ENCODE measurements around the gene SORCS2. TPM values are rescaled to one million over a fixed set of nuclear protein-coding genes. Genes with fewer than 3 reads are reported as not detected.

SORCS2 gene
- total RNA-seq, 1 donor from 2014 or later, result 7.2 TPM

DNA sequence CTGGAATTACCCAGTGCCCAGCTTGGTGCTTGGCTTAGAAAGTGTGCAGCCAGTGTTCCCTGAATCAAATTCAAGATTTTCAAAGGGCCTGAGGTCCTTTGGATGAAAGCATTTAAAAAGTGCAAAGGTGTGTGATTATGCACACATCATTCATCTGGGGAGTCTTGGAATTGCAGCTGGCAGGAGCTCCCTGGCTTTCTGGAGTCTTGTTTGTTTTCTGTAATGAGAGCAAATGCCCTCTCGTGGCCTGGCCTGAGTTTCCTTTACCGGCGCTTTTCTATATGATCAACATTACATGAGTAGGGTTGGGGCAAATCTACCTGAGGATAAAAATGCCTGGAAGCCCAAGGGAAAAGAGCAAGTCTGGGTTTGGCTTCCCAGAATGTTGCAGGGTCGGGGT is 24.6 kb upstream of the SORCS2 start:
- Histone ChIP-seq H3K4me3 (no peak overlapping the region), H3K27ac (no peak overlapping the region), H3K4me1 (no peaks in the 10 kb centered on the region), H3K27me3 (no peaks in the 10 kb centered on the region), H3K36me3 (no peaks in the 10 kb centered on the region), H3K9me3 (no peaks in the 10 kb centered on the region)
- ATAC-seq (no peak), DNase-seq (no peak)
- TF ChIP-seq, protein P1, sequence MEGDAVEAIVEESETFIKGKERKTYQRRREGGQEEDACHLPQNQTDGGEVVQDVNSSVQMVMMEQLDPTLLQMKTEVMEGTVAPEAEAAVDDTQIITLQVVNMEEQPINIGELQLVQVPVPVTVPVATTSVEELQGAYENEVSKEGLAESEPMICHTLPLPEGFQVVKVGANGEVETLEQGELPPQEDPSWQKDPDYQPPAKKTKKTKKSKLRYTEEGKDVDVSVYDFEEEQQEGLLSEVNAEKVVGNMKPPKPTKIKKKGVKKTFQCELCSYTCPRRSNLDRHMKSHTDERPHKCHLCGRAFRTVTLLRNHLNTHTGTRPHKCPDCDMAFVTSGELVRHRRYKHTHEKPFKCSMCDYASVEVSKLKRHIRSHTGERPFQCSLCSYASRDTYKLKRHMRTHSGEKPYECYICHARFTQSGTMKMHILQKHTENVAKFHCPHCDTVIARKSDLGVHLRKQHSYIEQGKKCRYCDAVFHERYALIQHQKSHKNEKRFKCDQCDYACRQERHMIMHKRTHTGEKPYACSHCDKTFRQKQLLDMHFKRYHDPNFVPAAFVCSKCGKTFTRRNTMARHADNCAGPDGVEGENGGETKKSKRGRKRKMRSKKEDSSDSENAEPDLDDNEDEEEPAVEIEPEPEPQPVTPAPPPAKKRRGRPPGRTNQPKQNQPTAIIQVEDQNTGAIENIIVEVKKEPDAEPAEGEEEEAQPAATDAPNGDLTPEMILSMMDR (IDR thresholded peaks at IDR 0.05), result no peak
- intact Hi-C loops (cut with DNase I), result no loop called here

GRCh38 chr4:7168106-7168505 is 24.2 kb upstream of the SORCS2 start:
- no peaks in the 10 kb centered on the region for H3K4me1 ChIP-seq
- no peaks in the 10 kb centered on the region for H3K27me3 ChIP-seq
- no peak overlapping the region for H3K4me3 ChIP-seq
- no peak for ATAC-seq
- peak; percentile 50 for DNase-seq
- H3K9me3 ChIP-seq, result no peaks in the 10 kb centered on the region
- intact Hi-C loops (cut with DNase I), result no loop called here
- H3K27ac ChIP-seq, result no peak overlapping the region
- TF ChIP-seq, protein P1 (IDR thresholded peaks at IDR 0.05), result no peak
- H3K36me3 ChIP-seq, result no peaks in the 10 kb centered on the region

DNA sequence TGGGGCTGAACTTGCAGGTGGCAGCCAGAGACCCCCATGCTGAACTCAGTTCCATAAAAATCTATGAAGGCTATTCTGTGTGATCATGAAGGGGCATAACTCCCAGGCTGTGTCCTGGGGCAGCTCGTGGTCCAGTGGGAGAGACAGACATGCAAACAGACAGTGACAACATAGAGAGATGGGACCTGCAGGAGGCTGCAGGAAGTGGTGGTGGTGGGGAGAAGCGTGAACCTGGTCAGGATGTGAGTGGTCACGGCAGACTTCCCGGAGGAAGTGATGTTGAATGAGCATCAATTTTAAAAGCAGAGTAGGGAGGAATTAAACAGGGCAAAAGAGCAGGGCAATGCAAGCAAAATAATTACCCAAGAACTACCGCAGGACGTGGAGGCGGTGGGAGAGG is 23.2 kb upstream of the SORCS2 start:
- intact Hi-C loops (cut with DNase I), result no loop called here
- ATAC-seq (no peak), DNase-seq (peak; percentile 20)
- H3K9me3 ChIP-seq, result no peaks in the 10 kb centered on the region
- H3K4me1 ChIP-seq, result no peaks in the 10 kb centered on the region
- H3K27ac ChIP-seq, result no peak overlapping the region
- no peaks in the 10 kb centered on the region for H3K27me3 ChIP-seq
- H3K4me3 ChIP-seq, result no peak overlapping the region
- no peaks in the 10 kb centered on the region for H3K36me3 ChIP-seq
- TF ChIP-seq, protein P1 (IDR thresholded peaks at IDR 0.05), result no peak

GRCh38 chr4:7170012-7170411 is 22.3 kb upstream of the SORCS2 start:
- TF ChIP-seq, protein P1 (IDR thresholded peaks at IDR 0.05), result no peak
- ATAC-seq (no peak), DNase-seq (peak; percentile 6)
- H3K27me3 ChIP-seq, result no peaks in the 10 kb centered on the region
- H3K27ac ChIP-seq, result no peak overlapping the region
- intact Hi-C loops (cut with DNase I), result no loop called here
- H3K9me3 ChIP-seq, result no peaks in the 10 kb centered on the region
- H3K4me3 ChIP-seq, result no peak overlapping the region
- no peaks in the 10 kb centered on the region for H3K4me1 ChIP-seq
- H3K36me3 ChIP-seq, result no peaks in the 10 kb centered on the region

GRCh38 chr4:7171191-7171900 is 21.0 kb upstream of the SORCS2 start:
- Histone ChIP-seq H3K4me3 (no peak overlapping the region), H3K27me3 (no peaks in the 10 kb centered on the region), H3K9me3 (no peaks in the 10 kb centered on the region), H3K27ac (no peak overlapping the region), H3K4me1 (no peaks in the 10 kb centered on the region), H3K36me3 (no peaks in the 10 kb centered on the region)
- TF ChIP-seq, protein P1 (IDR thresholded peaks at IDR 0.05), result no peak
- ATAC-seq (no peak), DNase-seq (peak; percentile 13)
- intact Hi-C loops (cut with DNase I), result no loop called here

GRCh38 chr4:7172508-7172907 is 19.8 kb upstream of the SORCS2 start:
- Histone ChIP-seq H3K4me1 (no peaks in the 10 kb centered on the region), H3K27ac (no peak overlapping the region), H3K27me3 (no peaks in the 10 kb centered on the region), H3K36me3 (no peaks in the 10 kb centered on the region), H3K9me3 (no peaks in the 10 kb centered on the region), H3K4me3 (no peak overlapping the region)
- intact Hi-C loops (cut with DNase I), result no loop called here
- DNase-seq, result peak; percentile 20
- ATAC-seq, result no peak
- TF ChIP-seq, protein P1 (IDR thresholded peaks at IDR 0.05), result no peak
